ENCODE measurements around the gene NPIPB8. TPM values are rescaled to one million over a fixed set of nuclear protein-coding genes. Genes with fewer than 3 reads are reported as not detected.
"Not testable (repeated sequence)": the region's sequence is repeated elsewhere in the genome, so short reads cannot be mapped to it uniquely, and the experiment has no call there.

Gene NPIPB8
- total and polyA plus RNA-seq, 2 donors (not counting 3 experiments of a cell fraction or from before 2014, with no cell fraction given), result 0.11 TPM; not detected in 1

DNA sequence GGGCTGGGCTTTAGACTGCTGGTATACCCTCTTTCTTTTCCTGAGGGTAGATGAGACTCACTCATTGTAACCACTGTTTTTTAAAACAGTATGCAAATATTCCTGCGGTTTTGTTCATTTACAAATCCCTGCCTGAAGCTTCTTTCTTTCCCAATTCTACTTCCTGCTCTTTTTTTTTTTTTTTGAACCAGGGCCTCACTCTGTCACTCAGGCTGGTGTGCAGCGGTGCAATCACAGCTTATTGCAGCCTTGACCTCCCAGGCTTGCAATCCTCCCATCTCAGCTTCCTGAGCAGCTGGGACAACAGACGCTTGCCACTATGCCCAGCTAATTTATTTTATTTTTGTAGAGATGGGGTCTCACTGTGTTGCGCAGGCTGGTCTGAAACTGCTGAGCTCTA, 20.0 kb upstream of the NPIPB8 start:
- no peak overlapping the region for H3K27ac ChIP-seq (ENCODE audit: insufficient read depth, low read depth, low read length)
- no peaks in the 10 kb centered on the region for H3K4me1 ChIP-seq (ENCODE audit: control insufficient read depth, extremely low read depth, insufficient read depth, low read length)
- intact Hi-C loops (cut with micrococcal nuclease) (loop anchor here (5.0 kb wide), 2 partner anchors 91 to 296 kb away; no protein-coding TSS in a partner anchor), dilution Hi-C loops (cut with MboI; ENCODE audit: extremely low pct_ligation_motif_present, low sequenced_read_pairs) (no loop called here)
- ChIA-PET POLR2A (no interaction called here), CTCF (no interaction called here)
- H2AFZ ChIP-seq (ENCODE audit: low read depth, low read length), result no peak overlapping the region
- H3K9ac ChIP-seq (replicated peaks; ENCODE audit: extremely low read depth, insufficient read depth, low read length), result no peak overlapping the region
- no peaks in the 10 kb centered on the region for H3K9me3 ChIP-seq (replicated peaks; ENCODE audit: control insufficient read depth, insufficient read depth, low read length)
- no peak overlapping the region for H3K4me2 ChIP-seq (ENCODE audit: insufficient read depth, low read length)
- peaks cover 0 to 1% of the 10 kb centered on the region in 2 experiments for H3K27me3 ChIP-seq (ENCODE audit: control insufficient read depth in 2 of 2, insufficient read depth in 2 of 2, low read length in 2 of 2)
- no peak overlapping the region for H3K4me3 ChIP-seq (replicated peaks in 1 of 3; ENCODE audit: insufficient read depth in 1 of 3, low read depth in 1 of 3, low read length in 3 of 3)
- no peak for DNase-seq (ENCODE audit: low read depth, low spot score)
- no TSS peak for BruUV-seq (replicated peaks)
- H3K36me3 ChIP-seq (ENCODE audit: control insufficient read depth in 2 of 2, extremely low read depth in 1 of 2, insufficient read depth in 2 of 2, low read length in 2 of 2), result no peaks in the 10 kb centered on the region
- H4K20me1 ChIP-seq (replicated peaks; ENCODE audit: control insufficient read depth, extremely low read depth, insufficient read depth, low read length), result no peaks in the 10 kb centered on the region
- no peaks in the 10 kb centered on the region for H3K79me2 ChIP-seq (ENCODE audit: control insufficient read depth, insufficient read depth, low read length)
- H3K9me1 ChIP-seq (replicated peaks; ENCODE audit: control insufficient read depth, extremely low read depth, insufficient read depth, low read length), result no peaks in the 10 kb centered on the region
- FAIRE-seq, result no peak
- TF ChIP-seq, protein P1, sequence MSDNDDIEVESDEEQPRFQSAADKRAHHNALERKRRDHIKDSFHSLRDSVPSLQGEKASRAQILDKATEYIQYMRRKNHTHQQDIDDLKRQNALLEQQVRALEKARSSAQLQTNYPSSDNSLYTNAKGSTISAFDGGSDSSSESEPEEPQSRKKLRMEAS (IDR thresholded peaks at IDR 0.05; ENCODE audit: insufficient read depth, insufficient read length), result no peak
- TF ChIP-seq JUN (IDR thresholded peaks at IDR 0.05; ENCODE audit: borderline replicate concordance, insufficient read depth, insufficient read length, low read depth) (no peak), POLR2AphosphoS5 (IDR thresholded peaks at IDR 0.05; ENCODE audit: insufficient read depth, low read depth, low read length) (no peak), FOS (IDR thresholded peaks at IDR 0.05; ENCODE audit: borderline replicate concordance, insufficient read depth, low read length) (no peak), EZH2 (IDR thresholded peaks at IDR 0.05; ENCODE audit: borderline replicate concordance, low read depth, low read length, severe bottlenecking) (no peak), GATA2 (IDR thresholded peaks at IDR 0.05; ENCODE audit: insufficient read depth, insufficient read length, low read depth, low read length) (no peak), POLR2A (IDR thresholded peaks at IDR 0.05; ENCODE audit: low read depth, low read length) (no peak), MYC (IDR thresholded peaks at IDR 0.05; ENCODE audit: low read depth, low read length) (no peak)
- TF ChIP-seq, protein P2, sequence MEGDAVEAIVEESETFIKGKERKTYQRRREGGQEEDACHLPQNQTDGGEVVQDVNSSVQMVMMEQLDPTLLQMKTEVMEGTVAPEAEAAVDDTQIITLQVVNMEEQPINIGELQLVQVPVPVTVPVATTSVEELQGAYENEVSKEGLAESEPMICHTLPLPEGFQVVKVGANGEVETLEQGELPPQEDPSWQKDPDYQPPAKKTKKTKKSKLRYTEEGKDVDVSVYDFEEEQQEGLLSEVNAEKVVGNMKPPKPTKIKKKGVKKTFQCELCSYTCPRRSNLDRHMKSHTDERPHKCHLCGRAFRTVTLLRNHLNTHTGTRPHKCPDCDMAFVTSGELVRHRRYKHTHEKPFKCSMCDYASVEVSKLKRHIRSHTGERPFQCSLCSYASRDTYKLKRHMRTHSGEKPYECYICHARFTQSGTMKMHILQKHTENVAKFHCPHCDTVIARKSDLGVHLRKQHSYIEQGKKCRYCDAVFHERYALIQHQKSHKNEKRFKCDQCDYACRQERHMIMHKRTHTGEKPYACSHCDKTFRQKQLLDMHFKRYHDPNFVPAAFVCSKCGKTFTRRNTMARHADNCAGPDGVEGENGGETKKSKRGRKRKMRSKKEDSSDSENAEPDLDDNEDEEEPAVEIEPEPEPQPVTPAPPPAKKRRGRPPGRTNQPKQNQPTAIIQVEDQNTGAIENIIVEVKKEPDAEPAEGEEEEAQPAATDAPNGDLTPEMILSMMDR (IDR thresholded peaks at IDR 0.05; ENCODE audit: extremely low read depth in 1 of 2, insufficient read depth in 1 of 2, low read depth in 1 of 2, low read length in 2 of 2), result no peak

DNA sequence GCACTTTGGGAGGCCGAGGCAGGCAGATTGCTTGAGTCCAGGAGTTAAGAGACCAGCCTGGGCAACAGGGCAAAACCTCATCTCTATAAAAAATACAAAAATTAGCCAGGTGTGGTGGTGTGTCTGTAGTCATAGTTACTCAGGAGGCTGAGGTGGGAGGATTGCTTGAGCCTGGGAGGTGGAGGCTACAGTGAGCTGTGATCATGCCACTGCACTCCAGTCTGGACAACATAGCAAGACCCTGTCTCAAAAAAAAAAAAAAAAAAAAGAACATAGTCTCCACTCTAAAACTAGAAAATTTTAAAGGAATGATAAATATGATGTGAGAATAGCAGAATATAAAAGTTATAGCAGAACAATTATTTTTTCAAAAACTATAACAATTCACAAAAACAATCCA, 17.5 kb upstream of the NPIPB8 start:
- intact Hi-C loops (cut with micrococcal nuclease); POLR2A ChIA-PET: not testable (repeated sequence)

More for the DNA sequence above, 17.5 kb upstream of the NPIPB8 start:
- H2AFZ ChIP-seq (ENCODE audit: low read depth, low read length); H3K4me1 ChIP-seq (ENCODE audit: control insufficient read depth, extremely low read depth, insufficient read depth, low read length); H3K79me2 ChIP-seq (ENCODE audit: control insufficient read depth, insufficient read depth, low read length); BruUV-seq (replicated peaks); H3K9me3 ChIP-seq (replicated peaks; ENCODE audit: control insufficient read depth, insufficient read depth, low read length); H3K4me3 ChIP-seq (replicated peaks in 1 of 3; ENCODE audit: insufficient read depth in 1 of 3, low read depth in 1 of 3, low read length in 3 of 3); DNase-seq (ENCODE audit: low read depth, low spot score); FAIRE-seq; H3K36me3 ChIP-seq (ENCODE audit: control insufficient read depth in 2 of 2, extremely low read depth in 1 of 2, insufficient read depth in 2 of 2, low read length in 2 of 2); H3K27me3 ChIP-seq (ENCODE audit: control insufficient read depth in 2 of 2, insufficient read depth in 2 of 2, low read length in 2 of 2); CTCF ChIA-PET; H3K9ac ChIP-seq (replicated peaks; ENCODE audit: extremely low read depth, insufficient read depth, low read length); H3K27ac ChIP-seq (ENCODE audit: insufficient read depth, low read depth, low read length); H3K9me1 ChIP-seq (replicated peaks; ENCODE audit: control insufficient read depth, extremely low read depth, insufficient read depth, low read length); H3K4me2 ChIP-seq (ENCODE audit: insufficient read depth, low read length); H4K20me1 ChIP-seq (replicated peaks; ENCODE audit: control insufficient read depth, extremely low read depth, insufficient read depth, low read length); dilution Hi-C loops (cut with MboI; ENCODE audit: extremely low pct_ligation_motif_present, low sequenced_read_pairs): not testable (repeated sequence)
